ENCODE data around the gene C6orf52. TPM values are rescaled to one million over a fixed set of nuclear protein-coding genes. Genes with fewer than 3 reads are reported as not detected.

C6orf52 gene
- total and polyA plus RNA-seq, 4 donors = 0.33 to 0.71 (median 0.50) TPM; not detected in 1

GRCh38 chr6:10640412-10640811 lies 54.0 kb downstream of the C6orf52 start:
- no peak overlapping the region for H3K4me3 ChIP-seq (ENCODE audit: low read depth in 1 of 3, low read length in 3 of 3)
- peaks cover 0 to 6% (median 1%) of the 10 kb centered on the region in 4 donors for H3K9me3 ChIP-seq (ENCODE audit: control insufficient read depth in 4 of 4, low read length in 3 of 4)
- H3K4me1 ChIP-seq (ENCODE audit: control insufficient read depth in 4 of 4, insufficient read depth in 4 of 4, low read length in 3 of 4) = no peaks in the 10 kb centered on the region
- peak; percentile 47 for DNase-seq (ENCODE audit: low spot score)
- no peaks in the 10 kb centered on the region for H3K36me3 ChIP-seq (ENCODE audit: control insufficient read depth in 4 of 4, insufficient read depth in 3 of 4, low read depth in 1 of 4, low read length in 3 of 4)
- no peak overlapping the region for H3K27ac ChIP-seq (ENCODE audit: low read depth in 1 of 2, low read length in 2 of 2)
- no peaks in the 10 kb centered on the region for H3K27me3 ChIP-seq (ENCODE audit: control insufficient read depth in 4 of 4, insufficient read depth in 4 of 4, low read length in 3 of 4)
- WGBS = 92% methylated on average over 8 of the region's 8 CpGs
- no peak overlapping the region for H3K9ac ChIP-seq (ENCODE audit: low read depth in 1 of 2, low read length in 2 of 2)
- TF ChIP-seq ZBTB33 (IDR thresholded peaks at IDR 0.05) (no peak), FOXA1 (IDR thresholded peaks at IDR 0.05) (no peak), YY1 (IDR thresholded peaks at IDR 0.05) (no peak), TAF1 (conservative IDR thresholded peaks at IDR 0.05) (no peak), HNF4A (conservative IDR thresholded peaks at IDR 0.05) (no peak), RAD21 (IDR thresholded peaks at IDR 0.05) (no peak), HNF4G (IDR thresholded peaks at IDR 0.05) (no peak)

- H3K36me3 ChIP-seq (ENCODE audit: control insufficient read depth in 4 of 4, insufficient read depth in 3 of 4, low read depth in 1 of 4, low read length in 3 of 4) = no peaks in the 10 kb centered on the region
- DNase-seq (ENCODE audit: low spot score) = no peak
- H3K4me1 ChIP-seq (ENCODE audit: control insufficient read depth in 4 of 4, insufficient read depth in 4 of 4, low read length in 3 of 4) = no peaks in the 10 kb centered on the region
- H3K27ac ChIP-seq (ENCODE audit: low read depth in 1 of 2, low read length in 2 of 2) = no peak overlapping the region
- no peak overlapping the region for H3K4me3 ChIP-seq (ENCODE audit: low read depth in 1 of 3, low read length in 3 of 3)
- no peak for TF ChIP-seq NR2F2 (IDR thresholded peaks at IDR 0.05)
- no peak for TF ChIP-seq SP1 (IDR thresholded peaks at IDR 0.05)
- no peak for TF ChIP-seq REST (IDR thresholded peaks at IDR 0.05)
- TF ChIP-seq RXRA (IDR thresholded peaks at IDR 0.05) = no peak
- H3K27me3 ChIP-seq (ENCODE audit: control insufficient read depth in 4 of 4, insufficient read depth in 4 of 4, low read length in 3 of 4) = no peaks in the 10 kb centered on the region
- 84% methylated on average over 1 of the region's 1 CpG for WGBS
- H3K9ac ChIP-seq (ENCODE audit: low read depth in 1 of 2, low read length in 2 of 2) = no peak overlapping the region
- no peaks in the 10 kb centered on the region for H3K9me3 ChIP-seq (ENCODE audit: control insufficient read depth in 4 of 4, low read length in 3 of 4)
Observed at GRCh38 chr6:10633216-10633615, 61.2 kb downstream of the C6orf52 start.

- no peak for DNase-seq (ENCODE audit: low spot score)
- no peaks in the 10 kb centered on the region for H3K27me3 ChIP-seq (ENCODE audit: control insufficient read depth in 4 of 4, insufficient read depth in 4 of 4, low read length in 3 of 4)
- 98% methylated on average over 1 of the region's 1 CpG for WGBS
- TF ChIP-seq TAF1 (conservative IDR thresholded peaks at IDR 0.05) (no peak), ZBTB33 (IDR thresholded peaks at IDR 0.05) (no peak), JUND (IDR thresholded peaks at IDR 0.05) (no peak), YY1 (IDR thresholded peaks at IDR 0.05) (no peak), FOXA2 (IDR thresholded peaks at IDR 0.05) (no peak), HNF4G (IDR thresholded peaks at IDR 0.05) (no peak), RXRA (IDR thresholded peaks at IDR 0.05) (no peak), NR2F2 (IDR thresholded peaks at IDR 0.05) (no peak), REST (IDR thresholded peaks at IDR 0.05) (no peak), RAD21 (IDR thresholded peaks at IDR 0.05) (no peak), FOXA1 (IDR thresholded peaks at IDR 0.05) (no peak), CTCF (IDR thresholded peaks at IDR 0.05; ENCODE audit: low read depth, low read length, missing input control) (no peak)
Observed at GRCh38 chr6:10630178-10630577, 64.2 kb downstream of the C6orf52 start.

More at GRCh38 chr6:10630178-10630577, 64.2 kb downstream of the C6orf52 start:
- peaks cover 1 to 6% (median 5%) of the 10 kb centered on the region in 4 donors for H3K36me3 ChIP-seq (ENCODE audit: control insufficient read depth in 4 of 4, insufficient read depth in 3 of 4, low read depth in 1 of 4, low read length in 3 of 4)
- H3K4me1 ChIP-seq (ENCODE audit: control insufficient read depth in 4 of 4, insufficient read depth in 4 of 4, low read length in 3 of 4) = no peaks in the 10 kb centered on the region
- no peak overlapping the region for H3K9ac ChIP-seq (ENCODE audit: low read depth in 1 of 2, low read length in 2 of 2)
- H3K27ac ChIP-seq (ENCODE audit: low read depth in 1 of 2, low read length in 2 of 2) = no peak overlapping the region
- no peak overlapping the region for H3K4me3 ChIP-seq (ENCODE audit: low read depth in 1 of 3, low read length in 3 of 3)
- H3K9me3 ChIP-seq (ENCODE audit: control insufficient read depth in 4 of 4, low read length in 3 of 4) = no peaks in the 10 kb centered on the region
